ENCODE measurements around the gene PAMR1.

DNA sequence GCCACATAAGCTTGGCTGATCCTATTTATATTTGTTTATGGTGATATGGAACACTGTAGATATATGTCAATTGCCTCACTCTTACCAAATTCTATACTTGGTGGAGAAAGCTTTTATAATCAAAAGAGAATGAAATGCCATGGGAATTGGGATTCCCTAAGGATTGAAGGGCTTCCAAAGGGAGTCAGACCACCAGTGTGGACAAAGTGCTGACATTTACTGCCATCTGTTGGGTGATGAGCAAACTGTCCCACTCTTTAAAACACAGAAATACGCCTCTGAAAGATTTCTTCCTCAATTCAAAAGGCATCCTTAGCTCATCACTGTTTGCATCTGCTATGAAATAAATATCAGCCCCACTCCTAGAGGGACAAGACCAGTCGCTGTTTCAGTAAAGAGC lies 113.1 kb downstream of the PAMR1 start:
- no peak for TF ChIP-seq POLR2A (IDR thresholded peaks at IDR 0.05; ENCODE audit: low read length)
- TF ChIP-seq GATA1 (IDR thresholded peaks at IDR 0.05; ENCODE audit: low read depth, low read length): no peak

Measured in erythroblast (primary cell).